Progenitor cell of endocrine pancreas (in vitro differentiated cells): ENCODE results near the gene PTPRD. TPM values are rescaled to one million over a fixed set of nuclear protein-coding genes. Genes with fewer than 3 reads are reported as not detected.

Experiments used
- DNase-seq: peaks from one replicate; pipeline ENCODE4 v3.0.0; 2021; ENCODE audit warnings: low spot score; ENCODE audit not compliant: unreplicated experiment
- H3K27ac Mint-ChIP-seq: 2 replicates; pipeline ENCODE4 v1.8.0; 2021; ENCODE audit warnings: mild to moderate bottlenecking, moderate library complexity, mixed read lengths
- H3K27me3 Mint-ChIP-seq: 2 replicates; pipeline ENCODE4 v1.8.0; 2021; ENCODE audit warnings: mixed read lengths
- H3K36me3 Mint-ChIP-seq: 2 replicates; pipeline ENCODE4 v1.8.0; 2022; ENCODE audit warnings: mixed read lengths; ENCODE audit not compliant: insufficient read depth
- H3K4me1 Mint-ChIP-seq: 2 replicates; pipeline ENCODE4 v1.8.0; 2021; ENCODE audit warnings: low read depth, mixed read lengths
- H3K4me3 Mint-ChIP-seq: 2 replicates; pipeline ENCODE4 v1.8.0; 2021; ENCODE audit warnings: low read depth, mild to moderate bottlenecking, moderate library complexity, mixed read lengths
- H3K9me3 Mint-ChIP-seq: 2 replicates; pipeline ENCODE4 v1.8.0; 2021; ENCODE audit warnings: low read depth, mixed read lengths
- total RNA-seq: library from RNA; stranded (reverse); gene quantifications from 2 replicates; pipeline ENCODE4 v1.2.1, GENCODE V29; 2021
- TF ChIP-seq, protein P1 (sequence below): fragments of 200-600 bp; sonication (generic); IDR thresholded peaks from one replicate; pipeline ENCODE4 v1.5.0; 2021; ENCODE audit warnings: antibody characterized with exemption, mild to moderate bottlenecking; ENCODE audit not compliant: unreplicated experiment

PTPRD gene
- total RNA-seq, 1 donor from 2014 or later: 124 TPM

DNA sequence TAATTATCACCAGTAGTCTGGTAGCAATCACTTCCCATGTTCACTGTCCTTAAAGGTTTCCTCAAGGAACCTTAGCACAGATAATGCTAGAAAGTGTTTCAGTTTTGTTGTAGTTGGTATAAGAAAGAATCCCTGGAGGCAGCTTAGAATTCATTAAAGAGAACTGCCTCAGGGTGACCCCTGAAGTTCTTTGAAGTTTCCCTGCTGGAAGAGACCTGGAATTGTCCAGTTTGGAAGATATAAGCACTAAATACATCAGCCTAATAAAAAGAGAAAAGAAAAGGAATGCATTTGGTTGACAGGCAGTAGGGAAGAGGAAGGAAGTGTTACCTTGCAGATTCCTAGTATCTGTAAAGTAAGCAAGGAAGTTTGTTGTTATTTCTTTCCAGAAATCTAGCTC is 1813.6 kb downstream of the PTPRD start:
- TF ChIP-seq, protein P1, sequence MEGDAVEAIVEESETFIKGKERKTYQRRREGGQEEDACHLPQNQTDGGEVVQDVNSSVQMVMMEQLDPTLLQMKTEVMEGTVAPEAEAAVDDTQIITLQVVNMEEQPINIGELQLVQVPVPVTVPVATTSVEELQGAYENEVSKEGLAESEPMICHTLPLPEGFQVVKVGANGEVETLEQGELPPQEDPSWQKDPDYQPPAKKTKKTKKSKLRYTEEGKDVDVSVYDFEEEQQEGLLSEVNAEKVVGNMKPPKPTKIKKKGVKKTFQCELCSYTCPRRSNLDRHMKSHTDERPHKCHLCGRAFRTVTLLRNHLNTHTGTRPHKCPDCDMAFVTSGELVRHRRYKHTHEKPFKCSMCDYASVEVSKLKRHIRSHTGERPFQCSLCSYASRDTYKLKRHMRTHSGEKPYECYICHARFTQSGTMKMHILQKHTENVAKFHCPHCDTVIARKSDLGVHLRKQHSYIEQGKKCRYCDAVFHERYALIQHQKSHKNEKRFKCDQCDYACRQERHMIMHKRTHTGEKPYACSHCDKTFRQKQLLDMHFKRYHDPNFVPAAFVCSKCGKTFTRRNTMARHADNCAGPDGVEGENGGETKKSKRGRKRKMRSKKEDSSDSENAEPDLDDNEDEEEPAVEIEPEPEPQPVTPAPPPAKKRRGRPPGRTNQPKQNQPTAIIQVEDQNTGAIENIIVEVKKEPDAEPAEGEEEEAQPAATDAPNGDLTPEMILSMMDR: no peak
- Mint-ChIP-seq H3K4me3 (no peak overlapping the region), H3K27ac (no peak overlapping the region), H3K36me3 (no peaks in the 10 kb centered on the region), H3K27me3 (no peaks in the 10 kb centered on the region), H3K9me3 (no peaks in the 10 kb centered on the region), H3K4me1 (peaks cover 6% of the 10 kb centered on the region)
- no peak for DNase-seq

DNA sequence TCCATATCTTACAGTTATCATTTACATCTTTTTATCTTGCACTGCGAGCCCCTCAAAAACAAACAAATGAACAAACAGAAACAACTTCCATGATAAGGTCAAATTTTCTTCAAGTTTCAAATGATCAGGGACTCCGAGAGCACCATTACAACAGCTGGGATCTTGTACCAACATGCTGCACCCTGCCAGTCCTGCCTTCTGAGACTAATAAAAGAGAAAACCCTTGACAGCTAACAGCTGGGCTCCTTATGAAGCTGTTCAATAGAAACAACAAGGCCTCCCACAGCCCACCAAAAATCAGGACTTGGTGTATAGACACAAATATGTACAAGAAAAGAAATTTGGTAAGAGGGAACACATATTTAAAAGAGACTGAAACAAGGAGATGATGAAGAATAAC is 1828.0 kb downstream of the PTPRD start:
- H3K9me3 Mint-ChIP-seq: no peaks in the 10 kb centered on the region
- no peak overlapping the region for H3K27ac Mint-ChIP-seq
- H3K4me1 Mint-ChIP-seq: peaks cover 23% of the 10 kb centered on the region
- no peaks in the 10 kb centered on the region for H3K36me3 Mint-ChIP-seq
- H3K27me3 Mint-ChIP-seq: no peaks in the 10 kb centered on the region
- TF ChIP-seq, protein P1: no peak
- H3K4me3 Mint-ChIP-seq: no peak overlapping the region
- DNase-seq: no peak

DNA sequence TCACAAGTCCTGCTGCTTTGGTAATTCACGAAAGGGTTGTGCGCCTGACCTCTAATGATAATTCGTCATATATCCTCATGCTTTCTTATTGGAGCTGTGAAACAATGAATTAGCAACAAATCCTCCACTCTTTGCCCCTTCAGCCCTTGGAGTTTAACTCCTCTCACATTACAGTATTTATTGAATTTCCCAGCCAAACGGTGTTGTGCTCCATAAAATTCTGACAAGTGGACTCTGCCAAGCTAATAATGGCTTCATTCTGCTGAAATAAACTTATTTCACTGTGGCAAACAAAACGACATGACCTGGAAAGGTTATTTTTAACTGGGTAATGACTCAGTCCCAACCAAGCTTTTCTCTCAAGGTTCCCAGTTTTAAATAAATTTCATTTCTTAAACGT is 1828.9 kb downstream of the PTPRD start:
- Mint-ChIP-seq H3K4me1 (peaks cover 28% of the 10 kb centered on the region), H3K27me3 (no peaks in the 10 kb centered on the region), H3K4me3 (no peak overlapping the region), H3K36me3 (no peaks in the 10 kb centered on the region), H3K9me3 (no peaks in the 10 kb centered on the region), H3K27ac (no peak overlapping the region)
- no peak for DNase-seq
- TF ChIP-seq, protein P1: no peak

DNA sequence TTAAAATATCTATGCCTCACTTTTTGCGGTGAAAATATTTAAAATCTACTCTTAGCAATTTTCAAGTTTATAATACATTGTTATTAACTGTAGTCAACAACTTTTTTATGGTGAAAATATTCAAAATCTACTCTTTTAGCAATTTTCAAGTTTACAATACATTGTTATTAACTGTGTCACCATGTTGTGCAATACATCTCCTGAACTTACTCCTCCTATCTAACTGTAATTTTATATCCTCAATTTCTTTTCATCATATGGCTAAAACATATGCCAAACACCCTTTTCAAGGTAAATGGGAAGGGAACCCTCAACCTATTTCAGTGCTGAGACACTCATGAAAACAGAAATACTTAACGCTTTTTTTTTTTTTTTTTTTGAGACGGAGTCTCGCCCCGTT is 1830.6 kb downstream of the PTPRD start:
- Mint-ChIP-seq H3K36me3 (no peaks in the 10 kb centered on the region), H3K27ac (no peak overlapping the region), H3K4me1 (peaks cover 34% of the 10 kb centered on the region), H3K9me3 (no peaks in the 10 kb centered on the region), H3K27me3 (no peaks in the 10 kb centered on the region), H3K4me3 (no peak overlapping the region)
- DNase-seq: no peak
- TF ChIP-seq, protein P1: no peak

DNA sequence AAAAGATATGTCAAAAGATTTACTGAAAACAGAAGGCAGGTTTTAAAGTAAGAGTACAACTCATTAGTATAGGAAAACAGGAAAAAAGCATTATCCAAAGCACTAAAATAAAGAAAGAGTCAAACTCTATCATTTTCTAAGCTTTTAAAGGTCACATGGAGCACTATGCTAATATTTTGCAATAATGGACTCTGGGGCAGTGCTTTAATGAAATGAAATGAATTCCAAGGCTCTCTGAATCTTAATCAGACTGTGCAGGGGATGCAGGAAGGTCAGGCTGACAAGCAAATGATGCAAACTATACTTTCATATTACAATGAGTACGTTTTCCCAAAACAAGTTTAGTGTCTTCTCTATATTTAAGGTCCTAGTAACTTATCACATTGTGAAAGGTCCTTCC is 1831.3 kb downstream of the PTPRD start:
- no peak for DNase-seq
- Mint-ChIP-seq H3K36me3 (no peaks in the 10 kb centered on the region), H3K27me3 (no peaks in the 10 kb centered on the region), H3K9me3 (no peaks in the 10 kb centered on the region), H3K4me1 (peaks cover 34% of the 10 kb centered on the region), H3K27ac (no peak overlapping the region), H3K4me3 (no peak overlapping the region)
- TF ChIP-seq, protein P1: no peak

DNA sequence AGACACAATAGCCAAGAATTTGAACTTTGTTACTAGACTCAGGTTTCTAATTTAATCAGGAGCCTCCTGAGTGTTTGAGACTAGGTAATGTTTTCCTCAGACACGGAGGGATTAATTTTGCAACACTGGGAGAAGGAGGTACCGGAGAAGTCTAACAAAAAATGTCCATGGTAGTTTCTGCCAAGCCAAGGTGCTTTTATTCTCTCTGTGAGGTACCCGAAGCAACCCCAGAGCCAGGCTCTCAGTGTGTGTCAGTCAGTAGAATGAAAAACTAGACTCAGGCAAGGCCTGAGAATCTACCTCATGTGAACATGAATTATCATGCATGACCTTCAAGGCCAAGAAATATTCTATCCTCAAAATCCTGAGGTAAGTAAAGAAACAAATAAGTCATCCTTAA is 1832.4 kb downstream of the PTPRD start:
- H3K9me3 Mint-ChIP-seq: no peaks in the 10 kb centered on the region
- H3K36me3 Mint-ChIP-seq: no peaks in the 10 kb centered on the region
- TF ChIP-seq, protein P1: no peak
- no peak overlapping the region for H3K4me3 Mint-ChIP-seq
- no peak overlapping the region for H3K27ac Mint-ChIP-seq
- DNase-seq: no peak
- H3K27me3 Mint-ChIP-seq: no peaks in the 10 kb centered on the region
- peaks cover 32% of the 10 kb centered on the region for H3K4me1 Mint-ChIP-seq
